NCI-H226 (cell line): ENCODE results near the gene DMAC2L.
A peak's percentile ranks its signal among the peaks of the same experiment; 100 is the strongest.
"Not testable (repeated sequence)": the region's sequence is repeated elsewhere in the genome, so short reads cannot be mapped to it uniquely, and the experiment has no call there.

Experiments used
- DNase-seq: peaks from one replicate; pipeline ENCODE4 v3.0.0-alpha.2; 2015

The DMAC2L gene

DNA sequence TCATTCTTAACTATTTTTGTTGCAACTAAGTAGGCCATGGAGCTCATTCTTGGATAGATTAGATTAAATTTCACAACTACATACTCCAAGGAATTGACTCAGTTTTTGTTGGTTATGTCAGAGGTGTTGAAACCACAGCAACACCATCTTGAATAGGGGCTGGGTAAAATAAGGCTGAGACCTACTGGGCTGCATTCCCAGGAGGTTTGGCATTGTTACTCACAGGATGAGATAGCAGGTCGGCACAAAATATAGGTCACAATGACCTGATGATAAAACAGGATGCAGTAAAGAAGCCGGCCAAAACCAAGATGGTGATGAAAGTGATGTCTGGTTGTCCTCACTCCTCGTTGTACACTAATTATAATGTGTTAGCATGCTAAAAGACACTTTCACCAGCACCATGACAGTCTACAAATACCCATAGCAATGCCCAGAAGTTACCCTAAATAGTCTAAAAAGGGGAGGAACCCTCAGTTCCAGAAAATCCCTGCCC, 20.9 kb downstream of the DMAC2L start:
- peak; percentile 93 for DNase-seq

DNA sequence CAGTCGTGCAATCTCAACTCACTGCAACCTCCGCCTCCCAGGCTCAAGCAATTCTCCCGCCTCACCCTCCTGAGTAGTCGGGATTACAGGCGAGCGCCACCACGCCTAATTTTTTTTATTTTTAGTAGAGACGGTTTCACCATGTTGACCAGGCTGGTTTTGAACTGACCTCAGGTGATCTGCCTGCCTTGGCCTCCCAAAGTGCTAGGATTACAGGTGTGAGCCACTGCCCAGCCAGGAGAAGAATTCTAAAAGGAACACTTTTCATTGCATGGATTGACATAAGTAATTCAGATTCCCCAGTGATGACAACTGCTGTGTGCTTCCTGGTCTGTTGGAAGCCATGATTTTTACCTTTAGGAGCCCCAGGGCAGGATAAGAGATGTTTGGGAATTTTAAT, 22.1 kb downstream of the DMAC2L start:
- no peak for DNase-seq

DNA sequence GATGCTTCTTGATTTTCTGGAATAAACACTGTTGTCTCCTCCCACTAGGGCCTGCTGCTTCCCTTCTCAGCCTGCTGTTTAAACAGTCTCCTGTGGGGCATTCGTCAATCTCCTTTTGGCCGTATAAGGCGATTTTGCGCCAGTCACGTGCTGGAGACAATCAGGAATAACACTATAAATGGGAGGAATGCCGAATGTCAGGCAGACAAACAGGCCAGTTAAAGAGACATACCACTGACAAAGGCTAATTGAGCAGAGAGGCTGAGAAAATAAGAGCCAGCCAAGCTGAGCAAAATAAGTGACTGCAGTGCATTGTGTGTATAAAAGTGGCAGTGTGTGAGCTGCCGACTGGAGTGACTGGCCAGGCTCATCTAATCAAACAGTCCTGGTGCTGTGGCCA, 23.3 kb downstream of the DMAC2L start:
- DNase-seq = no peak

DNA sequence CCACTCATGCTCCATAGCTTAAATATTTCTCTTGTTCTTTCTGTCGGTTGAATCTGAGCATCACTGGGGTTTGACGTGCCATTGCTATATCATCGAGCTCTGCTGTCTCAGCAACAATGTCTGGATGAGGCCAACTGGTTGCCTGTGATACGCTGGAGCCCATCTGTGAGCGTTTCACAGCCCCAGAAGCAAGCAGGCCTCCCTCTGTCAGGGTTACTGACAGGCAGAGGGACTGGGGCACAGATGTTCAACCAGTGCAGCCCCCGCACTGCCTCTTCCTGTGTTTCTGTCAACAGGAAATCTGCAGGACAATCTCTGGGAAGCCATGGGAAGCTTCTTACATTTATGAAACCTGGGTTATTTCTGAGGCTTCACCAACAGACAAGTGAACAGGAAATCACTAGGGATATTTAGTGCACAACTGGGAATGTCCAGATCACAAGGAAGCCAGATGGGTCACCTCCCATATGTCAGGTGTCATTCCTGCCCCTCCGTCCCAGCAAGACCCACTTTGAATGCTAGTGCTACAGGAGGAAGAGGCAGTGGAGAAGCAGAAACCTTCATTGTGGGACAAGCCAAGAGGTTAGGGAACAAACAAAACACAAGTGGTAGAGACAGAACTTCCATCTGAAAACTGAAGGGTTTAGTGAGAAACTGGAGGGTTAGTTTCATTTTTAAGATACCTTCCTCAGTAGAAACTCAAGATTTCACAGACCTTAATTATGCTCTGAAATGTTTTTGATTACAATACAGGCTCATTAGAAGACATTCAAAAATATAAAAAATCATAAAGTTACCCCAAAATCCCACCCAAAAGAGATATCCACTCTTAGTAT, 24.1 kb downstream of the DMAC2L start:
- no peak for DNase-seq

DNA sequence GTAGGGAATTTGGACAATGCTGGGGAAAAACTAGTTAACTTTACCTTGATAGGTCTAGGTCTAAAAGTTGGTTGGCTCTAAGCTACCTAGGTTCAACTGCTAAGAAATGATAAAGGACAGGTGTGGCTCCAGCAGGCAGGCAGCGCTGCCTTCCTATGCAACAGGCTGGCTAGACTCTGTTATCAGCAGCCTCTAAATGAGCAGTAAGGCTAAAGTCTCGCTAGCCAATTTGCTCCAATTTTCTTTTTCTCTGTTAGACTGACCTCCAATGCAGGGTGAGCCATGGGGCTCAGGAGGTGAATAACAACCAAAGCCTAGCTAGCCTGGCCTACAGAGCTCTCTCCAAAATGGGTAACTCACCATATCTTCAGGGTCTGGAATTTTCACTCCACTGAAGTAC, 26.5 kb downstream of the DMAC2L start:
- no peak for DNase-seq

GRCh38 chr14:50339178-50339804, 27.2 kb downstream of the DMAC2L start:
- no peak for DNase-seq

DNA sequence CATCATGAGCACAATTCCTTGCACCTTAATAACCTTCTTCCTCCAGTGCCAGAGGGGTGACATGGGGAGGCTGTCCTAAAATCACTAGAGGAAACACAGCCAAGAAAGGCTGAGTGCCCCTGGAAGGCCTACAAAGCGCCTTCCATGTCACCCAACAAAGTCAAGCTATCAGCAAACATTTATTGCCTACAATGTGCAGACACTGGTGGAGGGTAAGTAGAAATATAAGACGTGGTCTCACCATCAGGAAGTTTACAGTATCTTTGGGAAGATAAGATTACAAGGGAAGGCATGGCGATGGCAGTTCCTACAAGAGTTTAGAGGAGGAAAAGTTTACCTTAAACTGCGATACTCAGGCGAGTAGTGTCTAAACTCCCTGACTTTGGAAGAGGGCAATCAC, 27.9 kb downstream of the DMAC2L start:
- DNase-seq = no peak

DNA sequence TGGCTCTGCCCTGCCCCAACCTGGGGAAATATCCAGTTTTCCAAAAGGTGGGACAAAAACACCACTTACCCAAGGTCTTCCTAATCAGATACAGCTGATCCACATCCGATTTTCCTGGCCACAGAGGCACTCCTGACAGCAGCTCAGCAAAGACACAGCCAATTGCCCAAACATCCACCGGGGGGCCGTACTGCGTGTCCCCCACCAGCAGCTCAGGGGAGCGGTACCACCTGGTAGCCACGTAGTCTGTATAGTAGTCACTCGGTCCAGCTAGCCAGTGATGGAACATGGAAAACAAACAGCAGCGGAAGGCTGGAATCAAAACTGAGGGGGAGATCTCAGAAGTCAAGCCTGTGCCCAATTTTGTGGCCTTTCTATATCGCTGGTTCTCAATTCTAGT, 28.8 kb downstream of the DMAC2L start:
- DNase-seq = no peak

DNA sequence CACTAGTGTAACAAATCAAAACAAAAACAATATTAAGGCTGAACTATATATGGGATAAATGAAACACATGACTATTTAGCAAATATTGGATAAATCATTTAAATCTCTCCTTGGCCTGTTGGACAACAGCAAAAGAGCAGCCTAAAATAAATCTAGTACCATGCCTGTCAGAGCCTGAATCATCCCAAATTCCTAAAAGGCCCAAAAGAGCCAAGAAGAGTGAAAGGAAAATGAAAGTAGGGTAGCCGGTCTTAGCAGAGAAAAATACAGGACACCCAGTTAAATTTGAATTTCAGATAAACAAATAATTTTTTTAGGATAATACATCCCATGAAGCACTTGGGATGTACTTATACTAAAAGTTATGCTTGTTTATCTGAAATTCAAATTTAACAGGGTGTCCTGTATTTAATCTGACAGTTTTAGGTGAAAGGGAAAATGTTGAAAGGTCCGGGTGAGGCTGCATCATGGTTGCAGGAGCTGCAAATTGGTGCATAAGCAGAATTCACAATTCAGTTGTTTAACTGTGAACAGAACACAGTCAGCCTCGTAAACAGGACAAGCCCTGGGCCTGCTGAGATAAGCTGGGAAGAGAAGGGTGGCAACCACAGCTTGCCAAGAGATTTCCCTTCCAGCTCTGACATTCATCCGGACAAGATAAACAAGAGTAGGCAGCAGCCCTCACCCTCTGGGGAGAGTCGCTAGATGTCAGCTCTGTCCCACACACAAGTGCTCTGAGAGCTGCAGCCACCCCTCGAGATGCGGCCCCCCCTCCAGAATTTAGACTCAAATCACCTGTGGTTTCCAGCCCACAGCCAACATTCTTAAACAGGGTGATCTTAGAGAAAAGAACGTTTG, 30.3 kb downstream of the DMAC2L start:
- peak; percentile 57 for DNase-seq

- DNase-seq = no peak
Observed at GRCh38 chr14:50343434-50343833, 31.3 kb downstream of the DMAC2L start.

DNA sequence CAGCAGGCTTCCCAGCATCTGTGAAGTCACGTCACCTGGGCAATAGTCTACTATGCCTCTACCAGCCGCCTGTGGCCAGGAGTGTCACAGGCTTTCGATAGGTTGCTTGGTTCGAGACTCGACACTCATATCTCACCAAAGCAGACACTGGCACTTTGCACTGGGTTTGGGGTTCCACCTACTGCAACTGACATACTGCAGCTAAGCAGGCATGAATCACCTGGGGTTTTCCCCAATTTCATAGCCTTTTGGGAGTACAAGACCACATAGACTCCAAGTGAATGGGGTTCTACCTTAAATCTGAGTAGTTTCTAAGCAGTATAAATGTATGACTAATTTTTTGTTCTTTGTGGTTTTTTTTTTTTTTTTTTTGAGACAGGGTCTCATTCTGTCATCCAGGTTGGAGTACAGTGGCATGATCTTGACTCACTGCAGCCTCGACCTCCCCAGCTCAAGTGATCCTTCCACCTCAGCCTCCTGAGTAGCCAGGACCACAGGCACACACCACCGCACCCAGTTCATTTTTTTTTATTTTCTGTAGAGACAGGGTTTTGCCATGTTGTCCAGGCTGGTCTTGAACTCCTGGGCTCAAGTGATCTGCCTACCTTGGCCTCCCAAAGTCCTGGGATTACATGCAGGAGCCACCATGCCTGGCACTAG, 32.1 kb downstream of the DMAC2L start:
- peak; percentile 62 for DNase-seq

- no peak for DNase-seq
Observed at GRCh38 chr14:50344876-50345563, 32.9 kb downstream of the DMAC2L start.

GRCh38 chr14:50345846-50346422, 33.8 kb downstream of the DMAC2L start:
- no peak for DNase-seq

GRCh38 chr14:50347521-50347920, 35.4 kb downstream of the DMAC2L start:
- peak; percentile 75 for DNase-seq

- no peak for DNase-seq
Observed at GRCh38 chr14:50348933-50349332, 36.8 kb downstream of the DMAC2L start.

DNA sequence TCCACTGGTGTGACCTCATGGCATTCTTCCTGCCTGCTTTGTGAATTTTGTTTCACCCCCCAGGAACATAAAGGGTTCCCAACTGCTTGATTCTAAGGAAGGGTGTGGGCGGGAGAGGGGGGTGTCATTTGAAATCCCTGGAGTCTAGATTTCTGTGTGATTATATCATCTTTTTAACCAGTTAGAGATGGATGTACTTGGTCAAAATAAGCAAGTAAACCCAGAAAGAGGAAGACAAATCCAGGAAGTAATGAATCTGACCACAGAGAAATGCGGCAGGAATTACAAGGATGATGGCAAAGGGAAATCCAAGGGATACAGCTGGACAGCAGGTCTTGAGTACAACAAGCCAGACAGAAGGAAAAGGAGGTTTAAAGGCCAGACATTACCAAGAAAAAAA, 38.9 kb downstream of the DMAC2L start:
- peak; percentile 28 for DNase-seq

GRCh38 chr14:50352584-50352983, 40.5 kb downstream of the DMAC2L start:
- DNase-seq = no peak

DNA sequence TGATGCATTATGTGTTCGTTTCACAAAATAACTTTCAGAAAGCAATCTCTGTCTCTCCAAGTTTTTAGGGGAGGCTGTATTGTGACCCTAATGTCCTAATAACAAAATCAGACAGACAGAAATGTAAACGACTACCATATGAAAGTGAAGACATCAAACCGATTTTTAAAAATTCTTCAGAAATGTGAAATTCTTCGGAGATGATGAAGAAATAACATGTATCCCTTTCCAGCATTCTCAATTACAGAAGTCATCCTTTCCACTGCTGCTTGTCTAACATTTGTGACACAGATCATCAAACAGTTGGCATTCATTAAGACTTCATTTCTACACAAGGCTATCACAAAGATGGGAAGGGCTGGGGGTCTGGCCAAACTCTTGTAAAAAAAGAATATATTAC, 41.0 kb downstream of the DMAC2L start:
- no peak for DNase-seq

DNA sequence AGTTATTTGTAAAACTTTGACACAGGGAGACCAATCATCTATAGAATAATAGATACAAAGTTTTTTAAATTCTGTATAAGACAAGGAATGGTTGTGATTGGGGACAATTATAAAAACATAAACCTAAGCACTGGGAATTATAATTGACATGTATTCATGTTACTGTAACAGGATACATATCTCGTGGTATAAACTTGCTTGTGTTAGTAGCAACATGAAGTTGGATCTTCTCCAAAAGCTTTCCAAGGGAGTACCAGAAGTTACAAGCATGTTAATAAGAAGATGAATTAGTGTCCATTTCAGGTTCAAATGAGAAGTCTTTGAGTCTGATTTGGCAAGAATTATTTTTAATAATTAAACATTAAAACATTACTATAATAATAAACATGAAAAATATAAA, 42.4 kb downstream of the DMAC2L start:
- DNase-seq = no peak

DNA sequence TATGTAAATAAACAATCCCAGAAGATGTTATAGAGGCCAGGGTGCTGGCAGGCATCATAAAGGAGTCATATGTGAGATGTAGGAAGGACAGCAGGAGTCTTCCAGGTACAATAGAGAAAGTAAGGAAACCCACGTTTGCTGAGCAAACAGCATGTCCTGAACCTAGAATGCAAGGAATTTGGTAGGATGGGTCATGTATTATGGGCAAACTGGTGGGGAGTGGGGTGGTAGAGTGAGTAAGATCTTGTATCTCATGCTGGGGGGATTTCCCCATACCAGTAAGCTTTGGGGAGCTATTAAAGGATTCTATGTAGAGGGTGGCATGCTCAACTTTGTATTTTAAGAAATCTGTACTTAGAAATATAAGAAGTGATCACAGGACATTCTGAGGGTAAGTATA, 43.6 kb downstream of the DMAC2L start:
- no peak for DNase-seq

DNA sequence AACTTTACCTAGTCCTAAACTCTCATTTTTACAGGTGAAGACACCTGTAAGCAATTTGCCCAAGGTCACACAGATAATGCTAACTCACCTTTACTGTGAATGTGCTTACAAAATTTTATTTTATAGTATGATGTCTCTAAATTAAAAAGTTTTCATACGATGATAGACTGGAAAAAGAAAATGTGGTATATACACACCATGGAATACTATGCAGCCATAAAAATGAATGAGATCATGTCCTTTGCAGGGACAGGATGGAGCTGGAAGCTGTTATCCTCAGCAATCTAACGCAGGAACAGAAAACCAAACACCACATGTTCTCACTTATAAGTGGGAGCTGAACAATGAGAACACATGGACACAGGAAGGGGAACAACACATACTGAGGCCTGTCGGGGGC, 44.2 kb downstream of the DMAC2L start:
- DNase-seq = not testable (repeated sequence)

- DNase-seq = no peak
Observed at GRCh38 chr14:50357124-50357523, 45.0 kb downstream of the DMAC2L start.
